GM19324 (cell line): Measurements from ENCODE around the gene CADPS2.

Experiments
- ATAC-seq: cut with Tn5 transposase; IDR thresholded peaks from one replicate; pipeline ENCODE4 v1.9.1; 2021; ENCODE audit warnings: mild to moderate bottlenecking, moderate library complexity; ENCODE audit not compliant: unreplicated experiment, low FRiP score

Gene CADPS2

DNA sequence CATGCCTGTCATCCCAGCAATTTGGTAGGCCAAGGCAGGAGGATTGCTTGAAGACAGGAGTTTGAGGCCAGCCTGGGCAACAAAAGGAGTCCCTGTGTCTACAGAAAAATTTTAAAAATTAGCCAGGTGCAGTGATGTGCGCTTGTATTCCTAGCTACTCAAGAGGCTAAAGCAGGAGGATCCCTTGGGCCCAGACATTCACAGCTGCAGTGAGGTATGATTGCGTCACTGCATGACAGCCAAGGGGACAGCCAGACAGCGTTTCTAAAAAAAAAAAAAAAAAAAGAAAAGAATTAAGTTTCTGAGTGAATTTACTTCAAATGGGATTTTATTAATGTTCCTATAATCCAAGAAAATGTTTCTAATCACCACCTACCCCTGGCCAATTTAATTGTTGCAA is 96.1 kb downstream of the CADPS2 start:
- no peak for ATAC-seq

DNA sequence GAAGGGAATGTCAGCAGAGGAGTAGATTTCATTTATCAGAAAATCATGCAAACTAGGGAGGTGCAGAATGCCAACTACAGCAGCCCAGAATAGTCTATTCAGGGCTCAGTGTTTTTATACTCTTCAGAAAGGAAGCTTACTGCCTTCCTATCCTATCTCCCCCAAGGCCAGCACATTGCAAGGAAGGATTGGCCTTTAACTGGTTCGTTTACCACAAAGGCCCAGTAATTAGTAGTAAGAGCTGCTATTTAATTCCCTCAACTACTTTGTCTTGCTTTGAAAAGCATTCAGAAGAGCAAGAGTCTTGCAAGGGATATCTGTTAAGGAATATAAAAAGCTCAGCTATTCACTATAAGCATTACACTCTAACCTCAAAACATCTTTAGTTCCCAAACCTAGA is 97.1 kb downstream of the CADPS2 start:
- no peak for ATAC-seq

DNA sequence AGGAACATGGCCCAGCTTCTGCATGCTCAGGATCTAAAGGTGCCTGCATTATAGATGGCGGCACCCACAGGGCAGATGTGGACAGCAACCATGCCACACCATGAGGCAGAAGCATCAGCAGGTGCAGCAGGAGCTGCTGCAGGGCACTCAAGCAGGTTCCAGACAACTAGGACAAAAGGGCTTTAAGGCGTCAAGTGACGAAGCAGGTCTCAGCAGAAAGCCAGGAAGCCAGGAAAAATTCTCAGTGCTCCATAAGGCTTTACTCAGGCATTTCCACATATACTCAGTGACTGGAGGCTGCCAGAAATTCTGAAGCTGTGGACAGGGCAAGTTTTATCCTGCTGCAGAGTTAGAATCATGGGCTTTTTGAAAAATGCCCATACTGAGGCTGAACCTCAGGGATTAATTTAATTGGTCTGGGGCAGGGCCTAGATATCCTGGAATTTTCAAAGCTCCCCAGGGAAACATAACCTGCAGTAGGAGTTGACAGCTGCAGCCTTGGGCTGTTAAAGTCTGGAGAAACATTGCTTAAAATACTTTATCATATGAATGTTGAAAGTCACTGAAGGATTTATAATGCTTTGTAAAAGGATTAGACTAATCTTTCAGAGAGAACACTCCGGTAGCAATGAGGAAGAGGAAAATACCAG is 115.4 kb downstream of the CADPS2 start:
- no peak for ATAC-seq

DNA sequence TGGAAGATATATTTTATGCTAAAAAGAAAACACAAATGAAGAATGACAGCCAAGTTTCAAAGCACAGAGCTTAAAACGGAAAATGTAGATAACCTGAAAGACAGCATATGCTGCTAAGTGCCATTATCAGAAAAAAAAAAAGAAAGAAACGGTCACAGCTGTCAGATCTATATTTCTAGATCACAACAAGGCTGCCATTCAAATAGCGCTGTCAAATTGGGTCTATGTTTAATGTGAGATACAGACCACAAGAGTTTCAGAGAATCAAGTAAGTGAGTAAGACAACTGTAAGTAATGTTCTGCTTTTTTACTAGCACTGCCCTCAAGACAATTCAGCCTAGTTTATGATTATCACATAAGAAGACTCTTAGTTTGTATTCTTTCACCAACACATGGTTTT is 117.4 kb downstream of the CADPS2 start:
- no peak for ATAC-seq

DNA sequence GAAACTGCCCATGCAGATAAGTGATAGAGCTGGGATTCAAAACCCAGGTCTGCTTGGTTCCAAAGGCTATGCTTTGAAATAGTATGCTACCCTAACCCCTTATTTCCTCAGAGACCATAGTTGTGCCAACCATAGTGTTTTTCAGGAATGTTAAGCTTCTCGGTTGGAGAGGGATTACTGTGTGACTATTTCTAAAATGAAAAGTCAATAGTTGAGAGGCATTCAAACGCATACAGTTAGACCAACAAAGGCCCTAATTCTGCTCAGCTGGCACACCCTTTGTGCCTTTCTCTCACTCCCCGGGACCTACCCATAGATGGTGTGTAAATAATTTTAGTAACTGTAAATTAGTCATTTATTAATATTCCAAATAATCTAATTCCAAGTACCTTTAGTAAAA is 118.9 kb downstream of the CADPS2 start:
- no peak for ATAC-seq

DNA sequence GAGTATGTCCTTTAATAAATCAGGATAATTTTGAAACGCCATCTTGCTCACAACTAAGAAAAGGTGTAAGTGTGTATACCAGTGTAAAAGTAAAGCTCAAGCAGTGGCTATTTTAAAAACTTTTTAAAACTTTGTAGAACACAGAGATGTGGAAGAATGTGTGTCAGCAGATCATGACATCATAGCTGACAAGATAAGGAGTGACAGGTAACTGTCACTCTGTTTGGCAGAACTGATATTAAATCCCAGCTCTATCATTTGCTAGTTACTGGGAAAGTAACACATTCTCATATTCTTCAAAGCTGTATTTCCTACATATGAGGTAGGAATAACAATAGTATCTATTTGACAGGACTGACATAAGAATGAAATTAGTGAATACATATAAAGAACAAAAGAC is 119.7 kb downstream of the CADPS2 start:
- ATAC-seq = no peak

DNA sequence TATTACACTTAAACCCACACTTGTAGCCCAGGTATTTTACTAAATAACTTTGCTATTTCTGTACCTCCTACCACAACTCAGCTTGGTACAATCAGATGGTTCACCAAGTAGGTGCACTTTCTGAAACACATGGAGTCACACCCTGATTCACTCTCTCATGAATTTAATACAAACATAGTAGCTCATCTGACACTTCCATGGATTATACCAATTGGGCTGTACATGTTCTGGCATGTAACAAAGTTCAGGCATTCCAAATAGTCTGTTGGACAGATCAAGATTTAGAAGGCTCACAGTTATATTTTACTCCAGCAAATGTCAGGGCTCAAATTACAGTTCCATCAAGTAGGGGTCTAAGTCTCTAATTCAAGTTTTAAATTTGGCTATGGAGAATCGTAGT is 121.4 kb downstream of the CADPS2 start:
- no peak for ATAC-seq

DNA sequence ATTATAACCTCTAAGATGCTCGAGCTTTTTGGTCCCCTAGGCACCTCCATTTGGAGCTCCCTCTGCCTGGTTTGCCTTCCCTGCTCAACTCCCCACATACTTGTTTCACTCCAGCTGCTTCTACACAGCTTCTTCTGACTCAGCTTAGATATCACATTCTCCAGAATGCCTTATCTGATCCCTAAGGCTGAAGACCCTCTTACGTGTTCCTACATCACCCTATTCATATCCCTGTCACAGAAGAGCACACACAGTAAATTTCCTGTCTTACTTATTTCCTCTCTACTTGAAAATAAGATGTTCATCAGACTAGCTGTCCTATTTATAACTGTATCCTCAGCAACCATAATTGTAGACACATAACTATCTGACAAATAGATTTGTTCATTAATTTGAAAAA is 122.2 kb downstream of the CADPS2 start:
- no peak for ATAC-seq

DNA sequence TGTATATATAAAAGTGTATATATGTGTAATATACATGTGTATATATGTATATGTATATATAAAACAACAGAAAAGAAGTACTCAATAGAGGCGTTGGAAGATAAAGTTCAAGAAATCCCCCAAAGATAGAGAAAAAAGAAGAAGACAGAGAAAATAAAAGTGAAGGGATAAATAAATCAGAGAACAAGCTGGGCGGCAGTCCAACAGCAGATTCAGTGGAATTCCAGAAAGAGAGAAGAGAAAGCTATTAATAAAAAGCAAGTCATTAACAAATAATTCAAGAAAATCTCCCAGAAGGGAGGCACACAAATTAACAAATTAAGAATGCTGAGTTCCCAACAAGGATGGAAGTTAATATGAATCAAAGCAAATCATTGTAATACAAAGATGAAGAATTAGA is 124.2 kb downstream of the CADPS2 start:
- ATAC-seq = no peak

DNA sequence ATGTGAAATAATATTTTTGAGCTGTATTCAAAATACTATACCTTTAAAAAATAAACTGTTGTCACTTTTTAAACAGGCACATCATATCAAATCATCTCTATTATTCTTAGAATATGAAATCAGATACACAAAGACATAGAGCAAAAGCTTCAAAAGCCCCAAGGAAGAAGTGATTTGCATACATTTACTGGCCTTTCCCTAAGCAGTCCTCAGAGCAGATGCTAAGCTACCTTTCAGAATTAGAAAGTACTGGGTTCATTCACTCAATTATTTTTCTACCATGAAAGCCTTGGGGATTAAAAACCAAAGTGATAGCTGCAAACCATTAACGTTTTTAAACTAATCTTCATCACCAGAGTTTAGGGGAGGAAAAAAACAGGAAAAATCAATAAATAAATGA is 127.8 kb downstream of the CADPS2 start:
- no peak for ATAC-seq

DNA sequence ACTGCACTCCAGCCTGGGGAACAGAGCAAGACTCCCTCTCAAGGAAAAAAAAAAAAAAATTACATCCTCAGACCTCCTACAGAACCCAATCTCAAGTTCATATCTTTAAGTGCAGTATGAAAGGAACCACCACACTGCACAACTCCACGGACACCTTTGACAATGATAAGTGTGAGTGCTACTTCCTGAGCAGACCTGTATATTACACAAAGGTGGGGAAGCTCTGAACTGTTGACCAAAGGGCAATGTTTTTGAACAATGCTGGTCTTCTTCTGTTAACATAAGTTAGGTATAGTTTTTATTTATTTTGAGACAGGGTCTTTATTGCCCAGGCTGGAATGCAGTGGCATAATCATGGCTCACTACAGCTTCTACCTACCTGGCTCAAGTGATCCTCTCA is 129.4 kb downstream of the CADPS2 start:
- no peak for ATAC-seq

DNA sequence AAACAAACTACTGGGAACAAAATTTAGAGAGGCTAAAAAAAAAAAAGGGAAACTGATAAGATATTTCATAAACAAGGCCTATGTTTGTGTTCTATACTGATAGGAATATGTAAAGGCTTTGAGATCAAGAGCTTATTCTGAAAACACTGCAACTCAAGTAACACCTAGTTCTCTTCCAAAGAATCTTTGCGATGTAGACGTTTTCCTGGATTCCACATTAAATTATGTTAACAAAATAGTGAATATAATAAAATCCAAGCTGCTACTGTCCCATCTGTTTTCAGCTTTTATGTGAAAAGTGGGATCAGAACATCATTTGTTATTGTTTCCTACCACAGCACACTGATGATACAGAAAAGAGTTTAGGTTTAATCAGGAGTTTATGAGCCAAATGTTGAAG is 130.6 kb downstream of the CADPS2 start:
- no peak for ATAC-seq

DNA sequence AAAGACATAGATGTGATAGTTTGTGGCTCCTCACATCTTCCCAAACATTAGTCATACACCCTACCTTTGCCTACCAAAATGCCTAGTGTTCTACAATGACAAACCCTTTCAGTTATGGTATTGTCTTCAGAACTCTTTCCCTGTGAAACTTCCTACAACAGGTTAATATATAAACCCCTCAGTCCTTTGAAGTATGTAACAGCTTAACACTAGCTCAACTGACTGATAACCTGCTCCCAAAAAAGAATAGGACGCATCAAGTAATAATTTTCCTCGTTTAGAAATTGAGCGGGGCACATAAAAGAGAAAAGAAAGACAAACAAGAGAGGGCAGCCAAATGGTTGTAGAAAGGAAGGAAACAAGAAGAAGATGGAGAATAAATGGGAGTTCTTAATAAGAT is 133.7 kb downstream of the CADPS2 start:
- no peak for ATAC-seq

DNA sequence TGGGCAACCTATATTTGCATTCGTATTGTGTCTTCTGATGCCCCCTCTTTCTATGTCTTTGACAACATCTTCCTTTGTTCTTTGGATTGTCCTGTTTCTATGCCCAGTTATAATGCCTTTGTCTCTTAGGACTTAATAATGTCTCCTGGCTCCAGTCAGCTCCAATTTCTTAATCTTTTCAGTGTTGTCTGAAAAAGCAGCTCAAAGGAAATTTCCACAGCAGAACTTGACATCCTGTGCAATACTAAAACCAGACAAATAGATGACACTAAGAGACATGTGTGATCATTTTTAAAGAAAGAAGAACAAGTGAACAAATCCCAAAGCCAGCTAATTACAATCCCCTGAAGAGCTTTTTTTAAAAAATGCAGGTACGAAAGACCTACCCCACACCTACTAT is 135.9 kb downstream of the CADPS2 start:
- no peak for ATAC-seq

DNA sequence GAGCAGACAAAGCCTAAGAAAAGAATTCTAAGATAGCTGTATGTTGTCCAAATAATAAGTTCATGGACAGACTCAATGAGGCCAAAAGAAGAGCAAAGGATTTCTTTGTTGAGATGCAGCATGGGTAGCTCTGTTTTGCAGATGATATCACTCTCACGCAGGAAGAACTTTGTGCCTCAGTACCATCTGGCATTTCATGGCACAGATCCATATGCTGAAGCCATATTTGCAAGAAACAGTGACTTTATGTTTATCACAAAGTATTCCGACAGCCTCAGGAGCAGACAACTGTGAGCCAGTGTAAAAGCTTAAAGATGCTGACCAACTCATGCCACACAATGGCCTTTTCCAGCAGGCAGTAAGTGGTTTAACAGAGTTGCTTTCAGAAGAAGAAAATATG is 138.1 kb downstream of the CADPS2 start:
- ATAC-seq = no peak

DNA sequence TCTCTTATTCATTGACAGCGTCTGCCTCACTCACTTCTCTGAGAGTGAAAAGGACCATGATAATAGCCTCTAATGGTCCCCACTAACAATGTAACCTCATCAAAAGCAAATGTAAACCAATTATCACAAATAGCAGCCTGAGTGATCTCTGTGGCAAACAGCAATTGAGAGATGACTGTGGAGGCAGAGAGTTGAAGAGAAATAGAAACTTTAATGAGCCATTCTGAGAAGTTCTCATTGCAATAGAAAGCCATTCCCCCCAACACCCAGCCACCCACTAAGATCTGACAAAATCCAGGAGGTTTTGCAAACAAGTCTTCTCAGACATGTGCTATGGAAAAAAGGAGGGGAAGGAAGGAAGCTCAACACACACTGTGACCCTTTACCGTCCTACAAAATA is 139.3 kb downstream of the CADPS2 start:
- no peak for ATAC-seq

DNA sequence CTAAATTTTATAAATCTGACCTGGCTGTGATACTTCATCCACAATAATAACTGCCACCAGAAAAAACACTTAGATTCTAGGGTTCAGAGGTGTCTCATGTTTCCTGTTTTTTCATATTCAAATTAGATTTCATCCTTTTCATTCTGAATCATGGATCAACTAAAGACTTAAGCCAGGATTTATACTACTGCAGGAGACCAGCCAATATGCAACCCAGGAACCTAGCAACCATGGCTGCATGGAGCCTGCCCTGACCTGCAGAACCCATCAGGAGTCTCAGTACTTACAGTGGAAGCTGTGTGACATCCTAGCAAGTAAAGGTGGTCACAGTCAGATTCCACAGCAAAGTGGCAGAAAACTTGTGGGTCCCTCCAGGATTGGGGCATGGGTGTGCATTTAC is 143.0 kb downstream of the CADPS2 start:
- ATAC-seq = no peak

DNA sequence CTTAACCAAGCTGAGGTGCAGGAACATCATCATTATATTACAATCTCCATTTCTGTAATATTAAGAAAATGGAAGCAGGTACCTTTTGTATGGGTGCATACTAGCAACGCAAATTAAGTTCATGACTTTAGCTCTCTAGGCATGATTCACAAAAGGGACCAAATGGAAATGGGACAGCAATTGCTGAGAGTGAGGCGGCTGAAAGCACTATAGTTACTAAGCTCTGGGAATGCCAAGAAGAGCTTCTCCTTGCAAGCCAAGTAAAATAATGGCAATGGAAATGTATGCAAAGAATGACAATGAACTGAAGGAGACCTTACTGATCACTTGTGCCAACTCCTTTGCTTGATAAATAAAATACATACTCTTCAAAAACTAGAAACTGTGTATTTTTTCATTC is 147.3 kb downstream of the CADPS2 start:
- no peak for ATAC-seq

DNA sequence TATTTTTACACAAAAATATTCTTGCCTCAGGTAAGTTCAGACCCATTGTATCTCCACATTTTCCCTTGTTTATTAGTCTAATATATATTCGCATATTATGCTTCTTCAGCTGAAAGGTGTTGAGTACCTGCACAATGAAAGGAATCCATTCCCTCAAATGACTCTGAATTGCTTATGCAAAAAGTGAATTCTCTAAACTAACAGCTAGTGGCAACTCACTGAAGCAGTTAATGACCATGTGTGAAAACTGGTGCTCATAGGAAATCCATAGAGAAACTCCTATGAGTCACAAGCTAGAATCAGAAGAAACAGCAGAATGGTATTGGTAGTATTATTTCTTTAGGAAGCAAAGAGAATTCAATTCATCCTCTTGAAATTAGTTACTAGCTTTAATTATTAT is 150.1 kb downstream of the CADPS2 start:
- no peak for ATAC-seq

DNA sequence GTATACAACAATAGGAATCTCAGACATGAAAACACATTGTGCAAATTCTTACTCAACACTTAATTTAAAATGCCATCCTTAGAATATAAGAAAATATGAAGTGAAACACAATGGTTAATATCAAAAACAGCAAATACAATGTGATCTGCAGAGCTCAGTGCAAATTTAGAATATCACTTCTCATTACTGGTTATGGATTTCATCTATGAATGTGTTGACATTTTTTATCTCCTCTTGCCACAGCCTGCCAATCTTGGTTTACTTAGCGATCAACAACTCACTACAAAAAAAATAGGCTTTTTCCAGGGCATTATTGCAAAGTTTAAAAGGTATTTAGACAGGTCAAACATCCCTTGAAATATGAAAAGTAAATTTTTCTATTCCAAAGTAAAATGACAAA is 158.5 kb downstream of the CADPS2 start:
- no peak for ATAC-seq

DNA sequence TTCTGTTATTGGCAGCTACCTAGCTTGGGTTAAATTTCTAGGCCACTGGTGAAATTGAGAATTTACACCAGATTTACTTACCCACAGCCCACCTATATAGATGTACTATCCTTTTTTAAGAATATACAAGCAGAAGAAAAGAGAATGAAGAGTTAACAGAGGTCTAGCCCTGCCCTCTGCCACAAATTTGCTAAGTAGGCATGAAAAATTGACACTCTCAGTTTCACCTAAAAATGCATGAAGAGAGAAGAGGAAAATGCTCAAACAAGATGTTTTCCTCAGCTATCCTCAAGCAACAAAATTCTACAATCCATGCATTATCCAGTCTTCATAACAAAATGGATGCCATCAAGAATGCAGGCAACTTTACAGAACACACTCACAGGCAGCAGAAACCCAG is 158.9 kb downstream of the CADPS2 start:
- ATAC-seq = no peak

DNA sequence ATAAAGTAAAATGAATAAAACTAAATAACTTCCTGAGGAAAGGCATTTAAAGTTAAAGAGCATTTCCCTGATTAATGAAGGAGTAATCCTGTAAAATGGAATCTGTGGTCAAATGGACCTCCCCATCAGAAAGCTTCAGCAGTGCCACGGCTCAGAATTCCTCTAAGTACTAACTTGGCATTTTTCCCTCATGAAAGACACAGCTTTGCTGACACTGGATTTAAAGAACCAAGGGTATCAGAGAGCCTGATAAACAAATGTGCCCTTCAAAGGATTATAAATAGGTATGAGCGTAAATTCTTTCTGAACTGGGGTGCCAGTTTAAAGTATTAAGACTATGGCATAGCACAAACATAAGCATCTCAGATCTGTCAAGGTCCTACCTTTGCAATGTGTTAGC is 159.4 kb downstream of the CADPS2 start:
- ATAC-seq = no peak

DNA sequence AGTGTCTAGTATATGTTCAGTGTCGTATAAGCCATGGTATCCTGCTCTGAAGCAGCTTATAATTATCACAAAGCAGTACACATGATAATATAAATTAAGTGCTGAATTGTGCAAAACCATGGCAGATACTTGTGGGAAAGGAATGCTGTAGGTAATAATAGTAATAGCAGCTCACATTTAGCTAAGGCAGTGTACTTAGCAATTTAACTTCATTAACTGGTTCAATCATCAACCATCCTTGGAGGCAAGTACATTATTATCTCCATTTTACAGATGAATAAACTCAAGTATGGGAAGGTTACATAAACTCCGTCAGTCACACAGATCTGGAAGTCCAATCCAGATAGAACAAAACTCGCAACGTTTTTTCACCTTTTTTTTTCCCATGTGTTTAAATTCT is 161.9 kb downstream of the CADPS2 start:
- ATAC-seq = no peak
